ENCODE measurements around the gene MYZAP.

The MYZAP gene

DNA sequence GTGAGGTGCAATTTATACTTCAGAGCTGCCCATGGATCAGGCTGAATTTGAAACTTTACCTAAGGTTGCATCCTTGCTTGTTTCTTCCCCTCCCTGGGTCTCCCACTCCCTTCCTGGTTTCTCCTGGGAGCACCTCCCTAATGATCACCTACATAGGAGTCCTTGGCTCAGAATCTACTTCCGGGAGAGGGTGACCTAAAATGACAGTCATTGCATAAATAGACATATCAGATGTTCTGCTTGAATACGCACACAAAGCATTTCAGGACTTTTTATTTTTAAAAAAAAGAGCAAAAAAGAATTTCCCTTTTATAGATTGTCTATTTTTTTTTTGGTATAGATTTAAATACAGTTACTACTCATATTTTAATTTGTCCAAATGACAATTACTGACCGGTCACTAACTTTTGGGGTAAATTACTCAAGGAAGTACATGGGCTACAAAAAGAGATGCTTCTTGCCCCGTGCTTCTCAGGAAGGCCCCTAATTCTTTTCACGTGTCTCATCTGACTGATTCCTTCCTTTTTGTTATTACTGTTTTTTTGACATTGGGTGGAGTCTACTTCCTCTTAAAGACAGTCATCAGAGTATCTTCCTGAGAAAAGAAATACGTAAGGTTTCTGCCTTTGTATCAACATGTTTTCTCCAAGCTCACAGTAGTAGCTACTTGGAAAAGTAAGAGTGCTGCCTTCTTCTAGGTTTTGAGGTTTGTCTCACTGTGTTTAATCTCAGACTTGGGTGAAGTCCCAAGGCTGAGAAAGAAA lies 4.9 kb upstream of the MYZAP start:
- DNase-seq (ENCODE audit: low read depth), result no peak
- TF ChIP-seq, protein P1, sequence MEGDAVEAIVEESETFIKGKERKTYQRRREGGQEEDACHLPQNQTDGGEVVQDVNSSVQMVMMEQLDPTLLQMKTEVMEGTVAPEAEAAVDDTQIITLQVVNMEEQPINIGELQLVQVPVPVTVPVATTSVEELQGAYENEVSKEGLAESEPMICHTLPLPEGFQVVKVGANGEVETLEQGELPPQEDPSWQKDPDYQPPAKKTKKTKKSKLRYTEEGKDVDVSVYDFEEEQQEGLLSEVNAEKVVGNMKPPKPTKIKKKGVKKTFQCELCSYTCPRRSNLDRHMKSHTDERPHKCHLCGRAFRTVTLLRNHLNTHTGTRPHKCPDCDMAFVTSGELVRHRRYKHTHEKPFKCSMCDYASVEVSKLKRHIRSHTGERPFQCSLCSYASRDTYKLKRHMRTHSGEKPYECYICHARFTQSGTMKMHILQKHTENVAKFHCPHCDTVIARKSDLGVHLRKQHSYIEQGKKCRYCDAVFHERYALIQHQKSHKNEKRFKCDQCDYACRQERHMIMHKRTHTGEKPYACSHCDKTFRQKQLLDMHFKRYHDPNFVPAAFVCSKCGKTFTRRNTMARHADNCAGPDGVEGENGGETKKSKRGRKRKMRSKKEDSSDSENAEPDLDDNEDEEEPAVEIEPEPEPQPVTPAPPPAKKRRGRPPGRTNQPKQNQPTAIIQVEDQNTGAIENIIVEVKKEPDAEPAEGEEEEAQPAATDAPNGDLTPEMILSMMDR (conservative IDR thresholded peaks at IDR 0.05; ENCODE audit: control insufficient read depth, insufficient read depth, low read depth, low read length), result no peak
- no peak overlapping the region for H3K4me3 ChIP-seq (ENCODE audit: control insufficient read depth, low read depth, low read length)

DNA sequence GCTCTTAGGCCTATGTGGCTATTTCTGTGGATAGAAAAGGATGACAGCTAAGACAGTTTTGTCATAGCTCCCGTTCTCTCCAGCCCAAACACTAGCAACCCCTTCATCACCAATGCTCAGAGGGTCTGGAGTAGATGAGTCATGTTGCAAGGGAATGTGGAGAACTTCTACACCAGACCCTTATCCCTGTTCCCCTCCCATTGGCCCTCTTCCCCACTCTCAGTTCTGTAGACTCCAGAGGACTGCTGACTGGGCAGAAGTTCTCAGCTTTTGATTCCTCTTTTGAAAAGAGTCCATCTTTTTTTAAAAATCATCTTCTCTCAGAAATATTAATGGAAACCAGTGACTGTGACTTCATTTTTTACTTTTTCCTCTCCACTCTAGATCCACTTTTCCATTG lies 2.4 kb upstream of the MYZAP start:
- TF ChIP-seq, protein P1 (conservative IDR thresholded peaks at IDR 0.05; ENCODE audit: control insufficient read depth, insufficient read depth, low read depth, low read length), result no peak
- H3K4me3 ChIP-seq (ENCODE audit: control insufficient read depth, low read depth, low read length), result no peak overlapping the region
- no peak for DNase-seq (ENCODE audit: low read depth)

DNA sequence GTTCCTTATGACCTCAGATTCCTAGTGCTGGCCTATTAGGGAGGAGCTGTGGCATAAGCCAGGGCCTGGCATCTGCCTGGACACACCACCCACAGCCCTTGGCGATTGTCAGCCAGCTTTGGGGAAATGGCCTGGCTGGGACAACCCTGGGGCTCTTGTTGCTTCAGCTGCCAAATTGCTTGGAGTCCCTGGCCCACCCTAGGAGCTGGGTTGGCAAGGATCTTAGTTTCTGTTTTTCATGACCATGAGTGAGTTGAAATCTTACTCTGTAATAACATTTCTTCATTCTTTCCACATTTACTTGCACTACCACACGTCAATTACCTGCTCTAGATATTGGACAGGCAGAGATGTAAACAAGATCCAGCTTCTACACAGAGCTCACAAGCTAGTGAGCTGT lies 1.9 kb upstream of the MYZAP start:
- no peak for DNase-seq (ENCODE audit: low read depth)

DNA sequence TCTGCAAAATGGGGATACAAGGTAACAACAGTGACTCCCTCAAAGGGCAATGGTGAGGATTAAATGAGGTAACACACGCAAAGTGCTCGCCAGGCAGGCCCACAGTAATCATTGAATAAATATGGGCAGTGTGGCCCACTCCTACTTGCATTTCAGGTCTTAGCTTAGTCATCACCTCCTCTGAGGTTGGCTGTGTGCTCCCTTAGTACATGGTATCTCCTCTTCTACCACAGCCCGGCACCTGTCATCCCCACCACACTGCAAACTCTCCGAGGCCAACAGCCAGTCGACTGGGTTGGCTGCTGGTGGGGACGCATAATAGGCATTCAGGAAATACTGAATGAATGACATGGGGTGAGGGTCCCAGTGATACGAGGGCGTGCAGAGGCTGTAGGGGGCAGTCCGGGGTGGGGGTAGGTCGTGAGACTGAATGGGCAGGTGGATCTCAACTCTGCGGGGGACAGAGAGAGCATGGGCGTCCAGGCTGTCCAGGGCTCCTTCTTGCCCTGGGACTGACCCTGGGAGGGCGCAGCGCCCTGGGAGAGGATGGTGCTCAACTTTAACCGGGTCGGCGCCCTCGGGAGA lies 375 bp upstream of the MYZAP start:
- TF ChIP-seq, protein P1 (conservative IDR thresholded peaks at IDR 0.05; ENCODE audit: control insufficient read depth, insufficient read depth, low read depth, low read length), result no peak
- DNase-seq (ENCODE audit: low read depth), result no peak
- H3K4me3 ChIP-seq (ENCODE audit: control insufficient read depth, low read depth, low read length), result peak overlapping the region; percentile 44

More for the DNA sequence above, 1.9 kb upstream of the MYZAP start:
- TF ChIP-seq, protein P1 (conservative IDR thresholded peaks at IDR 0.05; ENCODE audit: control insufficient read depth, insufficient read depth, low read depth, low read length), result no peak
- no peak overlapping the region for H3K4me3 ChIP-seq (ENCODE audit: control insufficient read depth, low read depth, low read length)

DNA sequence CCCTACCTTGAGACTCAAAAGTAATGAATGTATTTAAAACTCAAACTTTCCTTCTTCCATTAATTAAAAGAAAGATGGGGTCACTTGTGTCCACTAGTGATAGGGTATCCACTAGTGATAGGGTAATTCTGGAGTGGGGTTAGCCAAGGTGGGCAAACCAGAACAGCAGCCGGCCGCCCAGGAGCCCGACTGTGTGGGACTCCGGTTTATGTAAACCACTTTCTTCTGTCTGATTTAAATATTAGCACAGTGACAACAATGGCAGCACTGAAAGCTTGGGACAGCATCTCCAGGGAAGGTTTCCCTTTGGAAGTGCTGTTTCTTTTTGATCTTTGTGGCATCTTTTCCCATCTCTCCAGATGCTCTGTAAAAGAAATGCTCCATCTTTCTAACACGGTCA lies 722 bp downstream of the MYZAP start:
- no peak overlapping the region for H3K4me3 ChIP-seq (ENCODE audit: control insufficient read depth, low read depth, low read length)
- DNase-seq (ENCODE audit: low read depth), result no peak
- TF ChIP-seq, protein P1 (conservative IDR thresholded peaks at IDR 0.05; ENCODE audit: control insufficient read depth, insufficient read depth, low read depth, low read length), result no peak

DNA sequence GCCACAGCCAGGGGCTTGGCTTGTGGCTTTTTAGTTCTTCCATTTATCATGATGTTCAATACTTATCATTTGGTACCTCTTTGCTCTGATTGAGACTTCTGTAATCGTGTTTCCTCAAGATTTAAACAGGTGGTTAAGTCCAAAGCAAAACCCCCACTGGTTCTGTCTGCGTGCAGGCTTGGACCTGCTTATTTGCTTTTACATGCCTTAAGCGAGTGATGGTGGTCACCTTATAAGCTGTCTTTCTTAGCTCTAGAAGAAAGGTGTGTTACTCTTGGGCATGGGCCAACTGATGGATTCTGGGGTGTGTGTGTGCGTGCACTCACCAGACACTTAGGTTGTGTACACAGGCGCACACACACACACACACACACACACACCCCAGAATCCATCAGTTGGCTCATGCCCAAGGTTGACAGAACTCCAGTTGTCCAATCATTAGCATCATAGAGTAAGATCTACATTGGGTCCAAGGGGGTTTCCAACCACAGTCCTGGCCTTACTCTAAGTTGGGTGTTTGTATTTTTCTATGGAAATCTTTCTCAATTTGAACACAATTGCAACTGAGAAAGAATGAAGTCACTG lies 1.2 kb downstream of the MYZAP start:
- TF ChIP-seq, protein P1 (conservative IDR thresholded peaks at IDR 0.05; ENCODE audit: control insufficient read depth, insufficient read depth, low read depth, low read length), result no peak
- no peak for DNase-seq (ENCODE audit: low read depth)
- no peak overlapping the region for H3K4me3 ChIP-seq (ENCODE audit: control insufficient read depth, low read depth, low read length)

All from fibroblast of mammary gland (primary cell).